ENCODE measurements around the gene TBRG4. TPM values are rescaled to one million over a fixed set of nuclear protein-coding genes. Genes with fewer than 3 reads are reported as not detected.

Gene TBRG4
- polyA plus RNA-seq, 1 donor from 2014 or later, result 52.8 TPM

GRCh38 chr7:45085619-45086200 lies 25.8 kb downstream of the TBRG4 start:
- H3K27ac ChIP-seq (ENCODE audit: low read length), result no peak overlapping the region
- no peaks in the 10 kb centered on the region for H3K36me3 ChIP-seq (ENCODE audit: insufficient read depth, low read length)
- peaks cover 26% of the 10 kb centered on the region for H3K79me2 ChIP-seq (replicated peaks; ENCODE audit: insufficient read depth, low read length)
- no peak overlapping the region for H2AFZ ChIP-seq (ENCODE audit: low read depth, low read length)
- no peaks in the 10 kb centered on the region for H3K9me2 ChIP-seq (ENCODE audit: insufficient read depth, low read length)
- H3K4me3 ChIP-seq (ENCODE audit: low read length), result no peak overlapping the region
- H4K20me1 ChIP-seq (ENCODE audit: insufficient read depth), result no peaks in the 10 kb centered on the region
- H3K9ac ChIP-seq (ENCODE audit: low read length), result no peak overlapping the region
- no peaks in the 10 kb centered on the region for H3K27me3 ChIP-seq (ENCODE audit: insufficient read depth, low read depth, low read length)
- peaks cover 8% of the 10 kb centered on the region for H3F3A ChIP-seq (ENCODE audit: insufficient read depth, low read length, poor library complexity, severe bottlenecking)
- TF ChIP-seq CTCF (IDR thresholded peaks at IDR 0.05; ENCODE audit: poor library complexity, severe bottlenecking), result no peak
- no peak for TF ChIP-seq POLR2AphosphoS5 (IDR thresholded peaks at IDR 0.05)
- TF ChIP-seq REST (IDR thresholded peaks at IDR 0.05; ENCODE audit: borderline replicate concordance), result no peak
- no peak for TF ChIP-seq TAF1 (IDR thresholded peaks at IDR 0.05; ENCODE audit: low read depth)
- no peak for TF ChIP-seq MXI1 (conservative IDR thresholded peaks at IDR 0.05; ENCODE audit: poor library complexity, severe bottlenecking)
- no peak for TF ChIP-seq SMC3 (conservative IDR thresholded peaks at IDR 0.05; ENCODE audit: poor library complexity)
- no peak for TF ChIP-seq EP300 (conservative IDR thresholded peaks at IDR 0.05; ENCODE audit: poor library complexity, severe bottlenecking)
- no peak for TF ChIP-seq EZH2 (IDR thresholded peaks at IDR 0.05; ENCODE audit: borderline replicate concordance, insufficient read depth, low read length, poor library complexity, severe bottlenecking)
- no peak for TF ChIP-seq RAD21 (conservative IDR thresholded peaks at IDR 0.05)
- H3K9me3 ChIP-seq (ENCODE audit: low read length), result no peaks in the 10 kb centered on the region
- no peak overlapping the region for H3K4me2 ChIP-seq (ENCODE audit: low read length)

GRCh38 chr7:45084901-45085618 lies 26.4 kb downstream of the TBRG4 start:
- no peaks in the 10 kb centered on the region for H3K9me3 ChIP-seq (ENCODE audit: low read length)
- no peaks in the 10 kb centered on the region for H4K20me1 ChIP-seq (ENCODE audit: insufficient read depth)
- H3F3A ChIP-seq (ENCODE audit: insufficient read depth, low read length, poor library complexity, severe bottlenecking), result peaks cover 5% of the 10 kb centered on the region
- H3K4me2 ChIP-seq (ENCODE audit: low read length), result no peak overlapping the region
- H3K4me3 ChIP-seq (ENCODE audit: low read length), result no peak overlapping the region
- no peaks in the 10 kb centered on the region for H3K27me3 ChIP-seq (ENCODE audit: insufficient read depth, low read depth, low read length)
- no peak overlapping the region for H3K27ac ChIP-seq (ENCODE audit: low read length)
- H3K36me3 ChIP-seq (ENCODE audit: insufficient read depth, low read length), result no peaks in the 10 kb centered on the region
- TF ChIP-seq REST (IDR thresholded peaks at IDR 0.05; ENCODE audit: borderline replicate concordance), result no peak
- no peak for TF ChIP-seq TAF1 (IDR thresholded peaks at IDR 0.05; ENCODE audit: low read depth)
- no peak overlapping the region for H3K9ac ChIP-seq (ENCODE audit: low read length)
- no peaks in the 10 kb centered on the region for H3K9me2 ChIP-seq (ENCODE audit: insufficient read depth, low read length)
- H2AFZ ChIP-seq (ENCODE audit: low read depth, low read length), result no peak overlapping the region
- H3K79me2 ChIP-seq (replicated peaks; ENCODE audit: insufficient read depth, low read length), result peaks cover 26% of the 10 kb centered on the region
